ENCODE results near the gene TSPO2.
A peak's percentile ranks its signal among the peaks of the same experiment; 100 is the strongest.

Gene TSPO2

GRCh38 chr6:41072836-41073202 is 30.6 kb downstream of the TSPO2 start, which contains the start of gene NFYA:
Gene NFYA (plus strand): TSS chr6:41072974. CDS start chr6:41079090, 6,116 bp downstream.
- Histone ChIP-seq H3K9ac (peak within 1 kb of the TSS; percentile 97), H3K36me3 (ENCODE audit: control insufficient read depth, insufficient read depth, low read length) (no peaks in the 10 kb centered on the region), H3K9me3 (ENCODE audit: control insufficient read depth, low read length) (no peaks in the 10 kb centered on the region), H3K27me3 (ENCODE audit: control insufficient read depth, insufficient read depth, low read length) (no peaks in the 10 kb centered on the region), H3K4me1 (peaks cover 11% of the 10 kb centered on the region), H3K4me2 (ENCODE audit: low read length) (peak within 1 kb of the TSS; percentile 91), H3K4me3 (ENCODE audit: low read depth, low read length) (peak within 1 kb of the TSS; percentile 93), H2AFZ (peak within 1 kb of the TSS; percentile 91), H3K79me2 (peaks cover 8% of the 10 kb centered on the region), H3K27ac (peak within 1 kb of the TSS; percentile 99)
- TF ChIP-seq, protein P1, sequence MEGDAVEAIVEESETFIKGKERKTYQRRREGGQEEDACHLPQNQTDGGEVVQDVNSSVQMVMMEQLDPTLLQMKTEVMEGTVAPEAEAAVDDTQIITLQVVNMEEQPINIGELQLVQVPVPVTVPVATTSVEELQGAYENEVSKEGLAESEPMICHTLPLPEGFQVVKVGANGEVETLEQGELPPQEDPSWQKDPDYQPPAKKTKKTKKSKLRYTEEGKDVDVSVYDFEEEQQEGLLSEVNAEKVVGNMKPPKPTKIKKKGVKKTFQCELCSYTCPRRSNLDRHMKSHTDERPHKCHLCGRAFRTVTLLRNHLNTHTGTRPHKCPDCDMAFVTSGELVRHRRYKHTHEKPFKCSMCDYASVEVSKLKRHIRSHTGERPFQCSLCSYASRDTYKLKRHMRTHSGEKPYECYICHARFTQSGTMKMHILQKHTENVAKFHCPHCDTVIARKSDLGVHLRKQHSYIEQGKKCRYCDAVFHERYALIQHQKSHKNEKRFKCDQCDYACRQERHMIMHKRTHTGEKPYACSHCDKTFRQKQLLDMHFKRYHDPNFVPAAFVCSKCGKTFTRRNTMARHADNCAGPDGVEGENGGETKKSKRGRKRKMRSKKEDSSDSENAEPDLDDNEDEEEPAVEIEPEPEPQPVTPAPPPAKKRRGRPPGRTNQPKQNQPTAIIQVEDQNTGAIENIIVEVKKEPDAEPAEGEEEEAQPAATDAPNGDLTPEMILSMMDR (IDR thresholded peaks at IDR 0.05) = no peak

- Histone ChIP-seq H3K4me1 (peaks cover 11% of the 10 kb centered on the region), H2AFZ (peak overlapping the region; percentile 91), H3K4me3 (ENCODE audit: low read depth, low read length) (peak overlapping the region; percentile 93), H3K9ac (peak overlapping the region; percentile 97), H3K4me2 (ENCODE audit: low read length) (peak overlapping the region; percentile 59), H3K79me2 (peaks cover 8% of the 10 kb centered on the region), H3K27ac (peak overlapping the region; percentile 99), H3K9me3 (ENCODE audit: control insufficient read depth, low read length) (no peaks in the 10 kb centered on the region), H3K36me3 (ENCODE audit: control insufficient read depth, insufficient read depth, low read length) (no peaks in the 10 kb centered on the region), H3K27me3 (ENCODE audit: control insufficient read depth, insufficient read depth, low read length) (no peaks in the 10 kb centered on the region)
- TF ChIP-seq, protein P1 (IDR thresholded peaks at IDR 0.05) = no peak
Measured at GRCh38 chr6:41073203-41073967, 31.1 kb downstream of the TSPO2 start.

DNA sequence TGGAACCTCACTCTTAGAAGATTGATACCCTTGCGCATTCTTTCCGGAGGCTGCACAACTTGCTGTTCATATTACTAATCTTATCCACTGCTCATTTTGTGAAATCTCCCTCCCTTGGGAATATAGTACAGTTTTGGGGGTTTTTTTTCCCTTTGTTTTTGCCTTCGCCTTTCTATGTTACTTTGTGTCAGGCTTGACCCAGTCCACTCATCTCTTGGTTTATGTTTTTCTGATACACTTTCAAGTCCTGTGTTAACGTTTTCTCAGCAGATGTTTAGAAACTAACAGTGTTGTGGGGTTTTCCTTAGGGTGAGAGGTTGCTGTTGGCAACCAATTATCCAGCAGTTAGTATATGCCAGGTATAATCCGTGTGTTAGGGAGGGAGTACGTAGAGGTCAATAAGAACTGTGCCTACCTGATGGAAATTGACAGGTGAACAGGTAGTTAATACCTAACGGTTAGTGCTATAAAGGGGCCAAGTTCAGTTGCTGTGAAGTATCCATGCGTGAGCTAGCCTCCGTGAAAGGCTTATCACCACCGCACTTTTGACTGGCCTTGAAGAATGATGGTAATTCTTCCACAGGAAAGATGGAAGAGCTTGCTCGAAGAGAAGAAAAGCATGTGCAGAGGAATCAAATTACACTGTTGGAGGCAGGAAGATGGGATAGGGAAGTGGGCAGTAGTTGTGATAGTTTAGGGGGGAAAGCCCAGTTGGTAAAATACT is 31.9 kb downstream of the TSPO2 start:
- Histone ChIP-seq H3K4me1 (peaks cover 11% of the 10 kb centered on the region), H3K79me2 (peaks cover 8% of the 10 kb centered on the region), H3K4me3 (ENCODE audit: low read depth, low read length) (peak overlapping the region; percentile 93), H3K9me3 (ENCODE audit: control insufficient read depth, low read length) (no peaks in the 10 kb centered on the region), H3K36me3 (ENCODE audit: control insufficient read depth, insufficient read depth, low read length) (no peaks in the 10 kb centered on the region), H2AFZ (peak overlapping the region; percentile 91), H3K4me2 (ENCODE audit: low read length) (peak overlapping the region; percentile 59), H3K27ac (peak overlapping the region; percentile 99), H3K27me3 (ENCODE audit: control insufficient read depth, insufficient read depth, low read length) (no peaks in the 10 kb centered on the region), H3K9ac (no peak overlapping the region)
- TF ChIP-seq, protein P1 (IDR thresholded peaks at IDR 0.05) = no peak

DNA sequence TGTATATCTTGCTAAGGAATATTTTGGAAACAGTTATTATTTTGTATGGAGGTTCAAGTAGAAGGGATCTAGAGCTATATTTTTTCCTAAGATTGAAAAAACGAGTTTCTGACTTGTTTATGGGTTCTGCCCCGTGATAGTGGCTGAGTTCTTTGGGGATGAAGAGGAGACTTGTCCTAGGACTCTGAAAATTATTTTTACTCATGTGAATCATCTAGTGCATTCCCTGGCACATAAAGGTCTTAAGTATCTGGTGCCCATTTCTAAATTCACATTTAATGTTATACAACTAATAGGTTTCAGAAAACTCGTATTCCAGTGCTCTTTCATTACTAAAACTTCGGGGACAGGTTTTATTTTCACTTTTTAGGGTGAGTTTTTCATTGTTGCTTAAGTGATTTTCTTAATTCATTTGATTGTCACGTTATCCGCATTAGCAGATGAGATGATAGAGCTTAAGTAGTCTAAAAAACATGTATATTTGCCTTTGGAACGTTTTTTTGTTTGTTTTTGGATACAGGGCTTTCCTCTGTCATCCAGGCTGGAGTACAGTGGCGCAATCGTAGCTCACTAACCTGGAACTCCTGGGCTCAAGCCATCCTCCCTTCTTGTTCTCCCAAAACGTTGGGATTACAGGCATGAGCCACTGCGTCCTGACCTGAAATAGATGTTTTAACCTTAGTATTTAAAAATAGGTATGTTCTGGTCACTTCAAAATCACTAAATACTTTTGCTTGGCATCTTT is 32.6 kb downstream of the TSPO2 start:
- H3K79me2 ChIP-seq = peaks cover 8% of the 10 kb centered on the region
- TF ChIP-seq, protein P1 (IDR thresholded peaks at IDR 0.05) = no peak
- no peaks in the 10 kb centered on the region for H3K36me3 ChIP-seq (ENCODE audit: control insufficient read depth, insufficient read depth, low read length)
- no peaks in the 10 kb centered on the region for H3K27me3 ChIP-seq (ENCODE audit: control insufficient read depth, insufficient read depth, low read length)
- H3K4me2 ChIP-seq (ENCODE audit: low read length) = peak overlapping the region; percentile 59
- no peak overlapping the region for H3K9ac ChIP-seq
- H3K4me1 ChIP-seq = peaks cover 11% of the 10 kb centered on the region
- H2AFZ ChIP-seq = peak overlapping the region; percentile 91
- H3K27ac ChIP-seq = peak overlapping the region; percentile 99
- peak overlapping the region; percentile 93 for H3K4me3 ChIP-seq (ENCODE audit: low read depth, low read length)
- no peaks in the 10 kb centered on the region for H3K9me3 ChIP-seq (ENCODE audit: control insufficient read depth, low read length)
